Aorta (tissue), 5 donors: ENCODE results near the gene FCAR. TPM values are rescaled to one million over a fixed set of nuclear protein-coding genes. Genes with fewer than 3 reads are reported as not detected.
"Not testable (repeated sequence)": the region's sequence is repeated elsewhere in the genome, so short reads cannot be mapped to it uniquely, and the experiment has no call there.

Experiments
- ATAC-seq: fragments of 200-7000 bp; cut with Tn5 transposase; one replicate; pipeline ENCODE4 v1.9.1; 2022; ENCODE audit warnings: moderate library complexity; ENCODE audit not compliant: low FRiP score
- DNase-seq, 2 donors: peaks; one replicate each; pipeline ENCODE4 v3.0.0-alpha.2; 2020
- H3K27ac ChIP-seq, 2 donors: one replicate each; pipeline ENCODE4 v1.5.1; 2013; ENCODE audit warnings: low read length in 2 of 2, mild to moderate bottlenecking in 2 of 2, moderate library complexity in 2 of 2, control low read depth in 1 of 2, inconsistent platforms in 1 of 2, low read depth in 1 of 2
- H3K27me3 ChIP-seq, 2 donors: one replicate each; pipeline ENCODE4 v1.6.1; 2013; ENCODE audit warnings: control low read depth in 1 of 2, low read length in 1 of 2, mild to moderate bottlenecking in 1 of 2, moderate library complexity in 1 of 2; ENCODE audit not compliant: insufficient read depth in 2 of 2, control insufficient read depth in 1 of 2
- H3K36me3 ChIP-seq, 2 donors: one replicate each; pipeline ENCODE4 v1.6.1; 2013; ENCODE audit warnings: control low read depth in 1 of 2, low read length in 1 of 2, mild to moderate bottlenecking in 1 of 2; ENCODE audit not compliant: insufficient read depth in 2 of 2, control insufficient read depth in 1 of 2
- H3K4me1 ChIP-seq, 2 donors: one replicate each; pipeline ENCODE4 v1.6.1; 2013; ENCODE audit warnings: low read length in 2 of 2, control low read depth in 1 of 2, mild to moderate bottlenecking in 1 of 2, moderate library complexity in 1 of 2; ENCODE audit not compliant: insufficient read depth in 2 of 2, control insufficient read depth in 1 of 2
- H3K4me3 ChIP-seq, 2 donors: one replicate each; pipeline ENCODE4 v1.5.1; 2013; ENCODE audit warnings: low read length in 2 of 2, control low read depth in 1 of 2, mild to moderate bottlenecking in 1 of 2
- H3K9me3 ChIP-seq: one replicate; pipeline ENCODE4 v1.6.1; 2013; ENCODE audit warnings: mild to moderate bottlenecking, low read length; ENCODE audit not compliant: control insufficient read depth
- WGBS, 2 donors: extraction: QIAGEN DNeasy Blood & Tissue Kit; methylation state at CpG; one replicate each; pipeline ENCODE4 v1.1.7; 2013; 5-methylcytosine and 5-hydroxymethylcytosine counted together
- intact Hi-C, 2 donors: fragments of 100-400 bp; cut with DNase I; formaldehyde crosslinking; loops; one replicate each; pipeline versions ENCODE4 v1.14.2 to v1.15.0; 2022
- polyA plus RNA-seq, 2 donors: library from polyadenylated mRNA; stranded (reverse); fragments of 200-250 nt; gene quantifications; one replicate each; pipeline ENCODE4 v1.2.3, GENCODE V29; 2013
- total RNA-seq, 2 donors: library from RNA; stranded (reverse); fragmentation: NEBNext Ultra II Directional; extraction: Animal tissue kit (Norgen Biotek cat#: 25700); gene quantifications; one replicate each; pipeline ENCODE4 v1.2.1, GENCODE V29; 2021
- donor health status: healthy with polysubstance abuse.
- donor health status: Bipolar disorder and iron deficiency.
- donor health status: DM: no; HTN: no; CAD: no.
- donor health status: DM: no; HTN: no; CAD: no.
- donor health status: DM: yes; HTN: yes; CAD: no.

The FCAR gene
- total and polyA plus RNA-seq, 4 donors, result 2.0 to 5.2 TPM; not detected in 2

DNA sequence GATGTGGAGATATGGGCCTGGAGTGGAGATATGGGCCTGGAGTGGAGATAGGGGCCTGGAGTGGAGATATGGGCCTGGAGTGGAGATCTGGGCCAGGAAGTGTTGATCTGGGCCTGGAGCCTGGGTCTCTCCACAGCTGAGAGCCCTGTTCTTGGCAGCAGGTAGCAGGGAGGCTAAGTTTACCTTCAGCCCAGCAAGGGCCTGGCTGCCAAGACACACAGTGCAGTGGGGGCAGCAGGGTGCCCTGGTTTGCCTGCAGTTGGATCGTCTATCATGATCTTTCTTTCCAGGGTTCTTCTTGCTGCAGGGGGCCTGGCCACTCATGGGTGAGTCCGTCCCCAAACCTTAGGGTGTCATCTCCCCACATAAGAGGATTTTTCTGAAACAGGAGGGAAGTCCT lies 23.1 kb upstream of the FCAR start:
- DNase-seq, result no peak
- ATAC-seq, result no peak
- no peaks in the 10 kb centered on the region for H3K4me1 ChIP-seq
- WGBS, 2 donors, result 38 to 59% methylated on average over 2 of the region's 2 CpGs
- peaks cover 5% of the 10 kb centered on the region for H3K9me3 ChIP-seq
- no peaks in the 10 kb centered on the region for H3K36me3 ChIP-seq
- intact Hi-C loops, result no loop called here
- no peak overlapping the region for H3K4me3 ChIP-seq
- H3K27me3 ChIP-seq, result no peaks in the 10 kb centered on the region
- H3K27ac ChIP-seq, result no peak overlapping the region

- 84 to 87% methylated on average over 7 of the region's 7 CpGs for WGBS, 2 donors
- no peaks in the 10 kb centered on the region for H3K4me1 ChIP-seq
- peaks cover 4% of the 10 kb centered on the region for H3K9me3 ChIP-seq
- no peaks in the 10 kb centered on the region for H3K36me3 ChIP-seq
- H3K4me3 ChIP-seq, result no peak overlapping the region
- H3K27me3 ChIP-seq, result no peaks in the 10 kb centered on the region
- intact Hi-C loops, result no loop called here
- no peak overlapping the region for H3K27ac ChIP-seq
- ATAC-seq, result no peak
- no peak for DNase-seq
These were observed 22.7 kb upstream of the FCAR start for GRCh38 chr19:54851353-54851752.

DNA sequence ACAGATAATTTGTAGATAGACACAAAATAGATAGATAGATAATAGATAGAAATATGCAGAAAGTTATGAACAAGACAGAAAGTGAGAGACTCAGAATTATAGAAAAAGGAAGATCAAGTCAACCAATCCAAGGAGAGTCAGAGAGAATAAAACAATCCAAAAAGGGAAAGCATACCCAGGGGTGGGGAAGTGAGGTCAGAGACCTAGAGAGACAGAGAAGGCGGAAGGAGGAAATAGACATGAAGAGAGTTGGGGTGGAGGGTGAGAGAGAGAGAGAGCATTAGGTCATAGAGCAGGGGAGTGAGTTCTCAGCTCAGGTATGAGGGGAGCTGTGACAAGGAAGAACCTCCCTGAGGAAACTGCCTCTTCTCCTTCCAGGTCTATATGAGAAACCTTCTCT lies 18.8 kb upstream of the FCAR start:
- intact Hi-C loops, ATAC-seq, H3K4me3 ChIP-seq, H3K9me3 ChIP-seq, H3K36me3 ChIP-seq, H3K27me3 ChIP-seq, DNase-seq, H3K27ac ChIP-seq, H3K4me1 ChIP-seq: not testable (repeated sequence)
- WGBS, 2 donors, result 49 to 83% methylated on average over 1 of the region's 1 CpG

- H3K4me1 ChIP-seq, ATAC-seq, H3K27ac ChIP-seq, H3K9me3 ChIP-seq, H3K36me3 ChIP-seq, DNase-seq, H3K4me3 ChIP-seq, intact Hi-C loops, H3K27me3 ChIP-seq: not testable (repeated sequence)
- 57 to 67% methylated on average over 3 of the region's 3 CpGs for WGBS, 2 donors
These were observed 15.6 kb upstream of the FCAR start for GRCh38 chr19:54858476-54858875.

DNA sequence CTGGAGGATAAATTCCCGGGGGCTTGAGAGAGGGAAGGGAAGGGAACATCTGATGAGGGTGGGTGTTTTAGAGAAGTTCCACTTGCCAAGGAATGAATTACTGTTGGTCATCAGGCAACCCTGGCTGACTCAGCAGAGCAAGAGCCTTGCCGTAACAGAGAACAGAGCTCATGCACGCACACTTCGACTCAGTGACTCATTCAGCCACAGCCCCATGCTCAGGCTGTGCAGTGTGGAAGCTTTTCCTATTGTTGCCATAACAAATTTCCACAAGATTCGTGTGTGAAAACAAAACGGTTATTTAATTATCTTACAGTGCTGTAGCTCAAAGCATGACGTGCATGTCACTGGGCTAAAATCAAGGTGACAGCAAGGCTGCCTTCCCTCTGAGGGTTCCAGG lies 14.6 kb upstream of the FCAR start:
- H3K4me3 ChIP-seq, ATAC-seq, H3K27me3 ChIP-seq, intact Hi-C loops, H3K9me3 ChIP-seq, H3K36me3 ChIP-seq, H3K27ac ChIP-seq, H3K4me1 ChIP-seq, DNase-seq: not testable (repeated sequence)
- WGBS, 2 donors, result 73 to 74% methylated on average over 7 of the region's 7 CpGs

DNA sequence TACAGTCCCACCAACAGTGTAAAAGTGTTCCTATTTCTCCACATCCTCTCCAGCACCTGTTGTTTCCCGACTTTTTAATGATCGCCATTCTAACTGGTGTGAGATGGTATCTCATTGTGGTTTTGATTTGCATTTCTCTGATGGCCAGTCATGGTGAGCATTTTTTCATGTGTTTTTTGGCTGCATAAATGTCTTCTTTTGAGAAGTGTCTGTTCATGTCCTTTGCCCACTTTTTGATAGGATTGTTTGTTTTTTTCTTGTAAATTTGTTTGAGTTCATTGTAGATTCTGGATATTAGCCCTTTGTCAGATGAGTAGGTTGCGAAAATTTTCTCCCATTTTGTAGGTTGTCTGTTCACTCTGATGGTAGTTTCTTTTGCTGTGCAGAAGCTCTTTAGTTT lies 10.6 kb upstream of the FCAR start:
- H3K27me3 ChIP-seq, H3K9me3 ChIP-seq, H3K36me3 ChIP-seq, H3K4me3 ChIP-seq, DNase-seq, H3K27ac ChIP-seq, ATAC-seq, intact Hi-C loops, H3K4me1 ChIP-seq: not testable (repeated sequence)
- WGBS, 2 donors, result 94% methylated on average over 2 of the region's 3 CpGs; no CpG with 5 or more reads in 1 of the 2 donors

GRCh38 chr19:54871696-54872095 lies 2.3 kb upstream of the FCAR start:
- H3K27ac ChIP-seq, result no peak overlapping the region
- WGBS, 2 donors, result 70 to 78% methylated on average over 3 of the region's 3 CpGs
- intact Hi-C loops, result no loop called here
- peak in 1 of 2 donors; percentile 14 for DNase-seq
- ATAC-seq, result no peak
- no peaks in the 10 kb centered on the region for H3K4me1 ChIP-seq
- no peaks in the 10 kb centered on the region for H3K36me3 ChIP-seq
- H3K4me3 ChIP-seq, result no peak overlapping the region
- no peaks in the 10 kb centered on the region for H3K27me3 ChIP-seq
- no peaks in the 10 kb centered on the region for H3K9me3 ChIP-seq

GRCh38 chr19:54875506-54875905 lies 1.5 kb downstream of the FCAR start:
- no peaks in the 10 kb centered on the region for H3K36me3 ChIP-seq
- no peaks in the 10 kb centered on the region for H3K4me1 ChIP-seq
- intact Hi-C loops, result no loop called here
- no peak for DNase-seq
- H3K27me3 ChIP-seq, result no peaks in the 10 kb centered on the region
- WGBS, 2 donors, result 51 to 57% methylated on average over 2 of the region's 2 CpGs
- H3K27ac ChIP-seq, result no peak overlapping the region
- no peaks in the 10 kb centered on the region for H3K9me3 ChIP-seq
- no peak for ATAC-seq
- H3K4me3 ChIP-seq, result no peak overlapping the region

- DNase-seq (no peak), ATAC-seq (no peak)
- intact Hi-C loops, result no loop called here
- 57 to 69% methylated on average over 3 of the region's 3 CpGs for WGBS, 2 donors
- no peak overlapping the region for H3K27ac ChIP-seq
- no peaks in the 10 kb centered on the region for H3K9me3 ChIP-seq
- no peaks in the 10 kb centered on the region for H3K4me1 ChIP-seq
- no peaks in the 10 kb centered on the region for H3K36me3 ChIP-seq
- H3K4me3 ChIP-seq, result no peak overlapping the region
- H3K27me3 ChIP-seq, result no peaks in the 10 kb centered on the region
These were observed 3.4 kb downstream of the FCAR start for GRCh38 chr19:54877471-54877870.
